HG02623 (cell line): ENCODE measurements around the gene HNRNPA3.
A peak's percentile ranks its signal among the peaks of the same experiment; 100 is the strongest.
"Not testable (repeated sequence)": the region's sequence is repeated elsewhere in the genome, so short reads cannot be mapped to it uniquely, and the experiment has no call there.

Source experiments
- ATAC-seq: cut with Tn5 transposase; IDR thresholded peaks from one replicate; pipeline ENCODE4 v1.9.1; 2021; ENCODE audit warnings: moderate library complexity; ENCODE audit not compliant: unreplicated experiment

HNRNPA3 gene

GRCh38 chr2:177212106-177212890 is at the start of gene HNRNPA3:
HNRNPA3 (plus strand) TSS chr2:177212794; CDS start chr2:177212800, 6 bp downstream.
- peak; percentile 85 for ATAC-seq

GRCh38 chr2:177164131-177164530 is 48.5 kb upstream of the HNRNPA3 start:
- no peak for ATAC-seq

- peak; percentile 50 for ATAC-seq
These were observed 48.0 kb upstream of the HNRNPA3 start for GRCh38 chr2:177164584-177165052.

GRCh38 chr2:177165061-177165583 is 47.5 kb upstream of the HNRNPA3 start:
- no peak for ATAC-seq

- peak; percentile 51 for ATAC-seq
These were observed 46.6 kb upstream of the HNRNPA3 start for GRCh38 chr2:177165721-177166711.

- peak; percentile 65 for ATAC-seq
These were observed 42.6 kb upstream of the HNRNPA3 start for GRCh38 chr2:177169810-177170514.

- no peak for ATAC-seq
These were observed 41.2 kb upstream of the HNRNPA3 start for GRCh38 chr2:177171418-177171865.

GRCh38 chr2:177172034-177172880 is 40.3 kb upstream of the HNRNPA3 start:
- no peak for ATAC-seq

- ATAC-seq: no peak
These were observed 38.1 kb upstream of the HNRNPA3 start for GRCh38 chr2:177174486-177174885.

GRCh38 chr2:177175917-177176668 is 36.5 kb upstream of the HNRNPA3 start:
- no peak for ATAC-seq

GRCh38 chr2:177178797-177179196 is 33.8 kb upstream of the HNRNPA3 start:
- no peak for ATAC-seq

GRCh38 chr2:177179227-177179626 is 33.4 kb upstream of the HNRNPA3 start:
- no peak for ATAC-seq

GRCh38 chr2:177179671-177180070 is 32.9 kb upstream of the HNRNPA3 start:
- not testable (repeated sequence) for ATAC-seq

- no peak for ATAC-seq
These were observed 32.2 kb upstream of the HNRNPA3 start for GRCh38 chr2:177180269-177181000.

- ATAC-seq: no peak
These were observed 28.7 kb upstream of the HNRNPA3 start for GRCh38 chr2:177183860-177184259.

GRCh38 chr2:177184606-177185005 is 28.0 kb upstream of the HNRNPA3 start:
- ATAC-seq: no peak

GRCh38 chr2:177186038-177186437 is 26.6 kb upstream of the HNRNPA3 start:
- ATAC-seq: not testable (repeated sequence)

- no peak for ATAC-seq
These were observed 24.8 kb upstream of the HNRNPA3 start for GRCh38 chr2:177187631-177188312.
